HG03457 (cell line): Measurements from ENCODE around the gene SLC9A7.
A peak's percentile ranks its signal among the peaks of the same experiment; 100 is the strongest.

Source experiments
- ATAC-seq: cut with Tn5 transposase; IDR thresholded peaks from one replicate; pipeline ENCODE4 v1.9.1; 2021; ENCODE audit warnings: moderate number of reproducible peaks; ENCODE audit not compliant: unreplicated experiment

The SLC9A7 gene

DNA sequence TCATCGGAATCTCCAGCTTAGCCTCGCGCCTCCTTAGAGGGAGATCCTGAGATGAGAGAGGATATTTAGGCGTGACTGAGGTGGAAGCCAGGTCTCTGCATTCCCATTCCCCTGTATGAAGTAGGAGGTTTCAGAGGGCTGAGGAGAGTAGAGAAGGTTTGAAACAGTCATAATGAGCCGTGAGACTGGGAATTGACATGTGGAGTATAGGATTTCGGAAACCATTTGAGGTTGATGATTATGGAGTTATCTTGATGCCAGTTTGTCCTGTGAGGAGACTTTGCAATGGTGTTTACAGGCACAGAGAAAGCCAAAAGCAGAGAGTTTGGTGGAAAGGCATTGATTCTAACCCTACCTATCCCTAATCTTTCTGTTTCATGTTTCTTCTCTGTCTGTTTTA is 183.3 kb downstream of the SLC9A7 start:
- ATAC-seq, result no peak

DNA sequence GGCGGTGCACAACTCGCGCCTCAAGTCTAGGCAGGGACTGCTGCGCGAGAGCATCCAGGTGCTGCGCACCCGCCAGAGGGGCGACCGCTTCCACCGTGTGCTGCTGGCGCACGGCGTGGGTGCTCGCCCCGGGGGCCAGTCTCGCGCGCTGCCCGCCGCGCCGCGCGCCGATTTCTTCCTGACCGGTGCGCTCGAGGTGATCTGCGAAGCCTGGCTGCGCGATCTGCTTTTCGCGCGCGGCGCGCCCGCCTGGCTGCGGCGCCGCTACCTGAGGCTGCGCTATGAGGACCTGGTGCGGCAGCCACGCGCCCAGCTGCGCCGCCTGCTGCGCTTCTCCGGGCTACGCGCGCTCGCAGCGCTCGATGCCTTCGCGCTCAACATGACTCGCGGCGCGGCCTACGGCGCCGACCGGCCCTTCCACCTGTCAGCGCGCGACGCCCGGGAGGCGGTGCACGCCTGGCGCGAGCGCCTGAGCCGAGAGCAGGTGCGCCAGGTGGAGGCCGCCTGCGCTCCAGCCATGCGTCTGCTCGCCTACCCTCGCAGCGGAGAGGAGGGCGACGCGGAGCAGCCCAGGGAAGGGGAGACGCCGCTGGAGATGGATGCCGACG is 184.0 kb downstream of the SLC9A7 start:
- no peak for ATAC-seq

DNA sequence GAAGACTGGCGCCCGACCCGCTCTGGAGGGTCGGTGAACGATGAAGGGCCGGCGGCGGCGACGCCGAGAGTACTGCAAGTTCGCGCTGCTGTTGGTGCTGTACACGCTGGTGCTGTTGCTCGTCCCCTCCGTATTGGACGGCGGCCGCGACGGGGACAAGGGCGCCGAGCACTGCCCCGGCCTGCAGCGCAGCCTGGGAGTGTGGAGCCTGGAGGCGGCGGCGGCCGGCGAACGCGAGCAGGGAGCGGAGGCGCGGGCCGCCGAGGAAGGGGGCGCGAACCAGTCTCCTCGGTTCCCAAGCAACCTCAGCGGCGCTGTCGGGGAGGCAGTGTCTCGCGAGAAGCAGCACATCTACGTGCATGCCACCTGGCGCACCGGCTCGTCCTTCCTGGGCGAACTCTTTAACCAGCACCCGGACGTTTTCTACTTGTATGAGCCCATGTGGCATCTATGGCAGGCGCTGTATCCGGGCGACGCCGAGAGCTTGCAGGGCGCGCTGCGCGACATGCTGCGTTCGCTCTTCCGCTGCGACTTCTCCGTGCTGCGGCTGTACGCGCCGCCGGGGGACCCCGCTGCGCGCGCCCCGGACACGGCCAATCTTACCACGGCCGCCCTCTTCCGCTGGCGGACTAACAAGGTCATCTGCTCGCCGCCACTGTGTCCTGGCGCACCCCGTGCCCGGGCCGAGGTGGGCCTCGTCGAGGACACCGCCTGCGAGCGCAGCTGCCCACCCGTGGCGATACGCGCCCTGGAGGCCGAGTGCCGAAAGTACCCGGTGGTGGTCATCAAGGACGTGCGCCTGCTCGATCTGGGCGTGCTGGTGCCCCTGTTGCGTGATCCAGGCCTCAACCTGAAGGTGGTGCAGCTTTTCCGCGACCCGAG is 184.8 kb downstream of the SLC9A7 start:
- ATAC-seq, result no peak

DNA sequence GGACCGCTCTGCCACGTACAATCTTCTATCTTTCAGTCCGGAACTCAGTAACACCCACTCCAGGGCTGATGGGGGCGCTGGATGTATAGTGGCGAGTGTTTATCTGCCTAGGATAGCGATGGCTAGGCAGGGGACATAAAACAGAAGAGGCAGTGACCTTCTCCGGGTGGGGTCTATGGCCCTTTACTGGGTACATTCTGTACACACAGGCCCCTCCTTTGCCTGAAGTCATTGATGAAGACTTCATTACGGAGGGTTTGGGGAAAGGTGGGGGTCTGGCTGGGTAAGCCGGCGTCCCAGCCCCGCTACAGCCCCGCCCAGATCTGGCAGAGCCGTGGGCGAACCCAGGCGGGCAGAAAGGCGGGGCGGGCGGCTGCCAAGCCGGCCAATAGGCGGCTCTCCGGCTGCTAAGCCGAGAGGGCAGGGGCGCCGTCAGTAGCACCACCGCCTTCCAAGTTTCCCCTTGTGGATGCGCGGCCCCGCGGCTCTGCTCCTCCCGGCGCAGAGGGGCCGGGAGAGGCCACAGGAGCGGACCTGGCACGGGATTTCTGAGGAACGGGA is 185.5 kb downstream of the SLC9A7 start, which contains the start of gene CHST7:
CHST7 (plus strand) TSS at position 435 of the 561 bp plus-strand sequence. CDS start 167 bp downstream, outside the sequence.
- no peak for ATAC-seq

DNA sequence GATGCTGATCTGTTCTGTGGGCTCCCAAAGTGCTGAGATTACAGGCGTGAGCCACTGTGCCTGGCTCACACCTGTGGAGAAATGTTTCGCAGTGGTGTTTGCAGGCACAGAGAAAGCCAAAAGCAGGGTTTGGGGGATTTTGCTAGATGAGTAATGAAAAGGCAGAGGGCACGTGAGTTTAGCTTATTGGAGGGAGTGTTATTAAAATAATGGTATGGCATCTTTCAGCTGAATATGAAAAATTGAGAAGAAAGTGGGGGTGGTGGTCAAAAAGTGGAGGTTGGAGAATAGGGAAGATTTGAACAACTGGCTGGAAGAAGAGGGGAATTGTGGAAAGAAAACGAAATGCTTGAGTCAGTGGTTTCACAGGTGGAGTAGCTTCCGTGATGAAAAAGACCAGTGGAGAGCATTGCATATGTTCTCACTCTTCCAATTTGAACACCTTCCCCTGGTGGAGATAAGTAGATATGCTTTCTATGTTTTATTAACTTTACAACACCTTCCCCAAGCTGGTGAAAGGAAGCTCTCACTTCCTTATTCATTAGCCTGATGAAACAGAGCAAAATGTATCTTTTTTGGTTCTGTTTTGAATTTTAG is 186.5 kb downstream of the SLC9A7 start:
- peak; percentile 35 for ATAC-seq

DNA sequence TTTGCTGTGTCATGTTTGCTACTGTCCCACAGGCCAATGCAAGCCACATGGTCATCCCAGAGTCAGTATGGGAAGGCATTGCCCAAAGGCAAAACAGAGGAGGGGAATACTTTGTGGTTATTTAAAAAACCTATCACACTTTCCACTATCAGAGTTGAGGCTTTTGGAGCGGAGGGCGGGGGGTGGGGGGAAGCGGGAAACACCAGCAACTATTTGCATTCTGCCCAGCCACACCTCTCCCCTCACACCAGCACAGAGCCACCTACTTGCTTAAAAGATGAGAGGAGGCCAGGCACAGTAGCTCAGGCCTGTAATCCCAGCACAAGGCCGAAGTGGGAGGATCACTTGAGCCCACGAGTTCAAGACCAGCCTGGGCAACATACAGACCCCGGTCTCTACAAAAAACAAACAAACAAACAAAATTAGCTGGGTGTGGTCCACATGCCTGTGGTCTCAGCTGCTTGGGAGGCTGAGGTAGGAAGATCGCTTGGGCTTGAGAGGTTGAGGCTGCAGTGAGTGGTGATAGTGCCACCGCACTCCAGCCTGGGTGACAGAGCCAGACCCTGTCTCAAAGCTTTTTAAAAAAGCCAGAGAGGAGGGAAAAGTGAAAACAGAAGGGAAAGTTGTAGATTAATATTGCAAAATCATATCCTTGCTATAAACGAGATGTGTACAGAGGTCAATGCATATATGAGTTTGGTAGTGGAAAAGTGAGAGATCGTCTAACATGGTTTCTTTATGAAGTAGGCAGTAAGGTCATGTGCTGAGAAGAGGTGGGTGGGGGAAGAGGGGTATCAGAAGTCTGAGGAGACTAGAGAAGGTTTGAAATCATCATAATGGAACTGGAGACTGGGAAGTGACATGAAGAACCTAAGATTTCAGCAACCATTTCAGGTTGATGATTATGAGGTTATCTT is 187.2 kb downstream of the SLC9A7 start:
- no peak for ATAC-seq

DNA sequence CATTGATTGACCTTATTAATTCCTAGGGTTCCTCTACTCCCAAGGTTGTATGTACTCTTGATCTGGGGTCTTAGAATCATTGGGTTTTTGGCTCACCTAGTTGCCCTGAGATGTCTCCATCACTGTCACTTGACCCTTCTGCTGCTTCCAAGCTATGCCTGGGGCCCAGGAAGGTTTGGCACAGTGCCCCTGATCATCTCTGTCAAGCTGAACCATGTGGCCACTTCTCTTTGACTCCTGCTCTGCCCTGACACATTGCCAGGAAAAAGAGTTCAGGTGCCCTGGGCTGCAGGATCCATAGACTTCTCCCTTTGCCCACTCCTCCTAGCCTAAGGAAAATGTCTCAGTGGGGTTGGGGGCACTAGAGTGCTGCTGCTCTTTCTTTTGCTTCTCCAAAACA is 189.3 kb downstream of the SLC9A7 start:
- ATAC-seq, result no peak

DNA sequence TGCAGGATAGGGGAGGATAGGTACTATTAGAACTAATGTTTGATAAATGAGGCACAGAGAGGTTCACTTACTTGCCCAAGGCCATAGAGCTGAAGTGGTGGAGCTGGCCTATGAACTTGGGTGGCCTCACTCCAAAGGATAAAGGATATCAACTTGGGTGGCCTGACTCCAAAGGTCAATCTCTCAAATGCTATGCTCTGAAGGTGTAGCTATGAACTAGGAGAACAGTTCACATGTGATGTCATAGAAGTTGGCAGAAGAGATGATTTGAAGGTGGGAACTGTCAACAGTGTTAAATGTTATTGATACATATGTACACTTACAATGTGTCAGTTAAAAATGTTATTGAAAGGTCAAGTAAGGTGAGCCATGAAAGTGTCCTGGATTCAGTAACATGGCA is 191.5 kb downstream of the SLC9A7 start:
- ATAC-seq, result no peak

DNA sequence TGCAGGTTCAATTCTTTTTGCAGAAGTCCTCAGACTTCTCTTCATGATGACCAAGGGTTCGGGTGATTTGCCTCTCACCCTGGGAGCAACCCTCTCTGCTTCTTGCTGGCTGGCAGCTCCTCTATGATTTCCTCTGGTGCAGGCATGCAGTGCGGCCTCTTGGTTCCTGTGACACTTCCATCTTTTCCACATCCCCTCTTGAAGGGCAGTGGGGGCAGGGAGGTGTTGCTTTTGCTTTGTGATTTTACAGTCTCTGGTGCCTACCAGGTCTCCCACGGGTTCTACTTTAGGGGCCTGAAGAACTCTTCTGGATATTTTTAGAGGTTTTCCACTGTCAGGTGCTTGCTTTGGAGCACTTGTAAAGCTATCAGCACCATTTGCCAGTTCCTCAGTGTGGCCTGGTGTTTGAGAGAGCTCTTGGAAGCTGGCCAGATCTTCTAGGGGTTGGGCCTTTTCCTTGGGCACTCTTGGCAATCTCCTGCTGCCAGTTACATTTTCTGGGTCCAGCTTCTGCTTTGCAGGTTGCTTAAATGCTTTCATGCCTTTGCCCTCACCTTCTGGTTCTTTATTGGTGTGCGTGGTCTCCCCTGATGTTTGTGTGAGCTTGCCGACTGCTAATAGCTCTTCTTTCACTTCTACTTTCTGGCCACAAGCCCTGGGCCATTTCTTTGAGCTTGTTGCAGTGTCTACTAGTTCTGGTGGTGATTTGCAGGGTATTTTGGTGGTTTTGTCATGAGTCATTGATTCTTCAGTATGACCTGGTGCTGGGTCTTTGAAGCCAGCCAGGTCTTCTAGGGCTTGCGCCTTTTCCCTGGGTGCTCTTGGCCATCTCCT is 196.9 kb downstream of the SLC9A7 start:
- peak; percentile 95 for ATAC-seq

DNA sequence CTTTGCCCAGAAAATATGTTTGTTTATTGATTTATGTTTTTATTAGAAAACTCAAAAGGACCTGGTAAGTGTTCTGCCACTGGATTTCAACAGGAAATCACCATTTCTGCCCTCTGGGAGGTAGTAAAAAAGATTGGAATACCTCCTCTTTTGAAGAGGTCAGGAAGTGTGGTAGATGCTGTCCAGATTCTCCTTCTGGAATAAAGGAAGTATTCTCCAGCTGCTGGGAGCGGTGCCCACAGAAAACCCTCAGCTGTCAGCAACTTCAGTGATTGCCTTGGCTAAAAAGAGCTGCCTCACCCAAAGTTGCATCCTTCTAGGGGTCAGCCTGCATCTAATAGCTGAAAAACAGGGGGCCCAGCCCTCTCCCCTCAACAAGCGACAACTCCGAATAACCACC is 199.9 kb downstream of the SLC9A7 start:
- no peak for ATAC-seq

DNA sequence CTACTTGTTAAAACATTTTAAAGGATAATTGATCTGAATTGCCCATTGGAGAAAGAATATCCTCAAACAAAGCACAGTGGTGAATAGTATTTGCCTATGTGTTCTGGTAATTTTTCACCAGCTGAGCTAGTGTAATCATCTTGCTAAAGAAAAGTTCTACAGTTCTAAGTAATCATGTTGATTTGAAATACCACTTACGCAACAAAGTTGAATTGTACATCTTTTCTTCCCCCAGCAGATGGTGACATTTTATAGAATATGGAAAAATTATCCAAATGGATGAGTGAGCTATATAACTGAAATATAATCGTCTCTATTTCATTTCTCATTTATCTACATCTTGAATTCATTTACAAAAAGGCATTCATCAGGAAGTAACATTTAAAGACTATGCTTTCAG is 204.0 kb downstream of the SLC9A7 start:
- no peak for ATAC-seq

DNA sequence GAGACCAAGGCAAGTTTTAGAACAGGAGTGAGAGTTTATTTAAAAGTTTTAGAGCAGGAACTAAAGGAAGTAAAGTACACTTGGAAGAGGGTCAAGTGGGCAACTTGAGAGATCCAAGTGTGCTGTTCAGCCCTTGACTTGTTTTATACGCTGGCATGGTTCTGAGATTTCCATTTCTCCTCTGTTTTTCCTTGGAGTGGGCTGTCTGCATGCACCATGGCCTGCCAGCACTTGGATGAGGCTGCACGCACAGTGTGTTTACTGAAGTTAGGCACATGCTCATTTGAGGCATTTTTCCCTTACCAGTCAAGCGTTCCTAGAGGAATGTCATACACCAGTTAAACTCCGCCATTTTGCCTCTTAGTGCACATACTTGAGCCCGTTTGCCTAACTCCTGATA is 205.0 kb downstream of the SLC9A7 start:
- ATAC-seq, result no peak

DNA sequence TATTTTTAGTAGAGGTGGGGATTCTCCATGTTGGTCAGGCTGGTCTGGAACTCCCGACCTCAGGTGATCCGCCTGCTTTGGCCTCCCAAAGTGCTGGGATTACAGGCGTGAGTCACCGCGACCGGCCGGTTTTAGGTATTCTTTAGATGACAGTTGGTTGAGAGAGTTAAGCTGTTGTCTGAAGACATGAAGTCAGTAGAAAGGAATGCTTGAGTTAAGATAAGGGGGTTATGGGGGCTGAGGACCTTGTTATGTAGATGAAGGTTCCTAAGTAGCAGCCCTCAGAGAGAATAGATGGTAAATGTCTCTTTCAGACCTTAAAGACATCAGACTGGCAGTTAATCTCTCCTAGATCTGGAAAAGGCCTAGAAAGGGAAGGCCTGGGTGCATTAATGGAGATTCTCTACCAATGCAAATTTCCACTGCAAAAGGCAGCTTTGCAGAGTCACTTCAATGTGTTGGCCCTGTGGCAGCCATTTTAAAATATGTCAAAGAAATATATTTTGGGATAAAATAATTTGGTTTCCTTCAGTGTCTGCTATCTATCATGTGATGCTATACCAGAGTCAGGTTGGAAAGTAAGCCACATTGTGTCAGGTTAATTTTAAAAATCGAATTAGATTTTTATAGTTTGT is 207.3 kb downstream of the SLC9A7 start:
- ATAC-seq, result no peak

DNA sequence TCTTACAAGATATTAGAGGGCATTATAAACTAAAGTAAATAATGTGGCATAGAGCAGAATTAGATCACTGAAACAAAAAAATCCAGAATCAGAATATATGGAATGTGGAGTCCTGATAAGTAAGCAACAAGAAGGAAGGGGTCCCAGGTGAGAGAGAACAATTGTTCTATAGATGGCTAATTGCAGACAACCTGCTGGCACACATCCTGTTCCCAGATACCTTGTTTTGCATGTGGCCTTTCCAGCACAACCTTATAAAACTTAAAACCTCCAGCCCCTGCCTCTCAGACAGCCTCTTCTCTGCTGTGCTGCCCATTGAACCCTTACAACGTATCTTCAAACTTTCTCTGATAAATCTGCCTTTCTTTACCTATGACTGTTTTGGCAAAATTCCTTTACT is 209.0 kb downstream of the SLC9A7 start:
- no peak for ATAC-seq
